NCI-H748 treated with DMSO at 0.1 percent for 48 hours (cell line): ENCODE data around the gene TAS1R3.
"Not testable (repeated sequence)": the region's sequence is repeated elsewhere in the genome, so short reads cannot be mapped to it uniquely, and the experiment has no call there.

Source experiments
- DNase-seq: peaks from one replicate; lab custom pipeline; 2025; lab: John Stamatoyannopoulos, UW

The TAS1R3 gene

DNA sequence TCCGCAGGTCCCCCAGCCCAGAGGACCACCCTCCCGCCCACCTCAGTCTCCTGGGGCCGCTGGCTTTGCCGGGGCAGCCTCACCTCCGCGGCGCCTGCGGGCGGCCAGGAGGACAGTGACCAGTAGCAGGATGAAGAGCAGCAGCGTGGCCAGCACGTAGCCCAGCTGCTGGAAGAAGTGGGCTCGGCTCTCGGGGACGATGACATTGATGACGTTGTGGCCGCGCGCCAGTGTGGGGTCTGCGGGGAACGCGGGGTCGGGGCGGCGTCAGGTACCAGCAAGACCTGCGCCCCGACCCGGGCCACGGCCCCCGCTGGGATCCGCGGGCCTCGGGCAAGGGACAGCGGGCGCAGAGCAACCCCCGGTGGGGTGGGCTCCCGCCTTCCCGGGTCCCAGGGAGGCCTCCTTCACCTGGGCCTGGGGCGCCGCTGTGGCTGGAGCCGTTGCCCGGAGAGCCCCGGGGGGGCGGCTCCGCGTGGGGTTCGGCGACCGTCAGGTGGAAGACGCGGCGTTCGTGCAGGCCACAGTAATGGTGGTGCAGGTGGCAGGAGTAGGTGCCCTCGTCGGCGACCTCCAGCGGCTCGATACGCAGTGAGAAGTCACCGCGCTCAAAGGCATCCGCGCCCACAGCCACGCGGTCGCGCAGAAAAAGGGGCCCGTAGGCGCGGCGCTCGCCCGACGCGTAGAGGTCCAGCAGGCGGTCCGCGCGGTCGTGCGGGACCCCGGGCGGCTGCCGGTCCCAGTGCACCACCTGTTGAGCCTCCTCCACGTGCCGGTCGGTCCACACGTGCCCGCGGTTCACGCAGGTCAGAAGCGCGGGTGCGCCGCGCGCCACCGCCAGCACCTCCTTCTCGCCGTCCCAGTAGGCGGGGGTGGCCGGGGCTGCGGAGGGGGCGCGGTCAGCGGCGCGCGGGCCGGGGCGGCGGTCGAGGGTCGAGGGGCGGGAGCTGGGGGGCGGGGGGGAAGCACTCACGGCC, 23.5 kb downstream of the TAS1R3 start:
- DNase-seq = no peak

DNA sequence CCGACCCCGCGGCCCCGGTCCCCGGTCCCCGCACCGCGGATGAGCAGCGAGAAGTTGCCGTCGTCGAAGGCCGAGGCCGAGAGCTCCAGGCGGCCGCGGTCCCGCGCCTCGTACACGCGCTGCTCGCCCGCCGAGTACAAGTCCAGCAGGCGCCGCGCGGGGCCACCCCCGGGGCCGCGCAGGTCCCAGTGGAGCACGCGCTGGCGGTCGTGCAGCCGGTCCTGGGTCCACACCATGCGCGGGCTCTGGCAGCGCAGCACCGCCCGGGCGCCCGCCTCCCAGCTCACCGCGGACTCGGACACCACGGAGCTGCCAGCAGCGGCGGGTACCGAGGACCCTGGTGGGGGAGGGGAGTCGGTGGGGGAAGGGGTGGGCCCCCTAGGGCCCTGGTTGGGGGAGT, 24.3 kb downstream of the TAS1R3 start:
- no peak for DNase-seq

DNA sequence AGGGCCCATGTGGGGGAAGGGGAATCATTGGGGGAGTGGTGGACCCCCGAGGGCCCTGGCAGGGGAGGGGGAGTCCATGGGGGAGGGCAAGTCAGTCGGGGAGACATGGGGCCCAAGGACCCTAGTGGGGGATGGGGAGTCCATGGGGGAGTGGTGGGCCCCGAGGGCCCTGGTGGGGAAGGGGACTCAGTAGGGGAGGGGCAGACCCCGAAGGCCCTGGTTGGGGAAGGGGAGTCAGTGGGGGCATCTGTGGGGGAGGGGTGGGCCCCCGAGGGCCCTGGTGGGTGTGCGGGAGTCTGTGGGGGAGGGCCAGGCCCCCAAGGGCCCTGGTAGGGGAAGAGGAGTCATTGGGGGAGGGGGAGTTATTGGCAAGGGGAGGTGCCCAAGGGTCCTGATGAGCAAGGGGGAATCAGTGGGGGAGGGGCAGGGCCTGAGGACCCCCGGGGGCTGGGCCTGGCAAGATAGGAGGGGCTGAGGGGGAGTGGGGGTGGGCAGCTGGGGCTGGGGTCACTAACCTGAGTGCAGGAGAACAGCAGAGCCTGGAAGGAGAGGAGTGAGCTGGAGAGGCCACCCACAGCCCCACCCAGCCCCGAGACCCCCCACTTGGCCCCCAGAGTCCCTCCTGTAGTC, 25.2 kb downstream of the TAS1R3 start:
- no peak for DNase-seq

DNA sequence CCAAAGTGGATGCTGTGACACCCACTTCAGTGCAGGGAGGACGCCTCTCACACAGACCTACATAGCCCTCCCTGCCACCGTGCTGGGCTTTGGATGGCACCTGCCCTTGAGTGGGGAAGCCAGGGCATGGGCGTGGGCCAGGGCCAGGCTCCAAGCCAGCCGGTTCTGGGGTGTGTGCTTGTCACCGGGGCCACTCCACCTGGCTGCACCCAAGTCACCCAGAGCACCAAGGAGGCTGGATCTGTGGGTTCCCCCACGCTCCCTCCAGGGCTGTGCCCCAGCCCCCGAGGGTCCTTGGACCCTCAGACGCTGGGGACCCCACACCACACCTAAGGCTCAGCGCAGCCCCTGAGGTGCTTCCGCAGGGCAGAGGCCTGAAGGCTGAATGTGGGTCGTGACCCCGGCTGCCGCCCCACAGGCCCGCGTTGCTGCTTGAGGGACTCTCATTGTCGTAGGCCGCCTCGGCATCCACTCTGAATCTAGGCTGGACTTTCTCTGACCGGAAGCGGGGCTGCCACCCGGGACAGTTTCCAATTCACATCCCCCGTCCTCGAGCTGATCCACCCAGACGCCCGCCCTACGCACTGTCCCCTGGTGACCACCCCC, 25.8 kb downstream of the TAS1R3 start:
- DNase-seq = no peak

DNA sequence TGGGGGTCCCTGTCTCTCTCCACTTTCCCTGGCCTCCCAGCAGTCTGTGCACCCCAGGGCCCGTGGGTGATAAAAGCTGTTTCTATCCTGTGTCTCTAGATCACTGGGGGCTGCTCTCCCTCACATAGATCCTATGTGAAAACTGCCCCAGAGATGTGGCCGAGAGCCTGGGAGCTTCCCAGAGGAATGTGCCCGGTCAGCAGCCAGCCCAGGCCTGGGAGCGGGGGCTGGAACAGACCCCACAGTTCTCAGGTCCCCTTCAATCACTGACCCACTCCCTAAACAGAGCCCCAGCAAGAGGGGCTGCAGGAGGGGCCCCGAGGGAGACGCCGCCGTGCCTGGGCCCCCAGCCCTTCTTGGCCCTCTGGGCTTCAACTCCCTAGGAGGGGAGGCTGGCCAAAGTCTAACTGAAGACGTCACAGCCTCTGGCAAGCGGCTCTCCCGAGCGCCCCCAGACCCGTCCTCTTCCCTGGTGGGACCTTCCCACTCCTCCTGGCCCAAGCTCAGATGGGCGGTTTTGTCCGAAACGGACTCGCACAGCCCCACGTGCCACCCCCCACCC, 26.9 kb downstream of the TAS1R3 start:
- no peak for DNase-seq

GRCh38 chr1:1358433-1359271, 27.6 kb downstream of the TAS1R3 start, which contains the start of gene MXRA8:
MXRA8 (minus strand) TSS chr1:1358555; CDS start chr1:1358504, 51 bp downstream.
- no peak for DNase-seq

DNA sequence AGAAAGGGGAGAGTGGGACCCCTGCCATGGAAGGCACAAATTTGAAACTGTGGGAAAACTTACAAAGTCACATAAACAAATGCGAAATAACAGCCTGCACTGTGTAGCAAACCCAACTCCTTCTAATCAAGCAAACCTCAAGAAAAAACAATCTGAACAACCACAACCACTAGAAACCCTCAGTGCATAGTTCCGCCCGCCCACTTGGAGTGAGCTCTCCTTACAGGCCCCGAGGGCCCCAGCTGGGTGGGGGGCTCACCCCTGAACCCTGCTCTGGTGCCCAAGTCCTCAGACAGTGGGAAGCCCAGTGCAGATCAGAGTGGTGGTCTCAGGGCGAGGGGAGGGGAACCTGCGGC, 28.2 kb downstream of the TAS1R3 start:
- DNase-seq = no peak

- no peak for DNase-seq
Observed at GRCh38 chr1:1359664-1360468, 28.8 kb downstream of the TAS1R3 start.

DNA sequence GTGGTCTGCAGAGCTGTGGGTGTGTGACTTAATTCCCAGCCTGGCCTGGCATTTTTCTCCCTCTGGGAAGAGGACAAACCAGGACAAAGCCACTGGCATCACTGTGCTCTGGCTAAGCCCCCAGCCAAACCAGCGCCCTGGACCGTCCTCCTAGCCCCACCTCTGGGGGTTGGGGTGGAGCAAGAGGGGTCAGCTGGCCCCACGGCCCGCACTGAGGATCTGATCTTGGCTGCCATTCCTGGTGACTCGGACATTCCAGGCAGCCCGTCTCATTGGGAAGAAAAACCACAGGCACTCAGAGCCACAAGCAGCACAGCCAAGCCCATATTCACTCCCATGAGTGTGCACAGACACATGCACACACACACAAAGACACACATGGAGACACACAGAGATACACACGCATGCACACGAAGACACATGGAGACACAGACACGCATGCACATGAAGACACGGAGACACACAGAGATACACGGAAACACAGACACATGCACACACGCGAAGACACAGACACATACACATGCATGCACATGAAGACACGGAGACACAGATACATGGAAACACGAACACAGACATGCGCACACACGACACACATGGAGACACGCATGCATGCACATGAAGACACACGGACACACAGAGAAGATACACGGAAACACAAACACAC, 29.6 kb downstream of the TAS1R3 start:
- DNase-seq = no peak

DNA sequence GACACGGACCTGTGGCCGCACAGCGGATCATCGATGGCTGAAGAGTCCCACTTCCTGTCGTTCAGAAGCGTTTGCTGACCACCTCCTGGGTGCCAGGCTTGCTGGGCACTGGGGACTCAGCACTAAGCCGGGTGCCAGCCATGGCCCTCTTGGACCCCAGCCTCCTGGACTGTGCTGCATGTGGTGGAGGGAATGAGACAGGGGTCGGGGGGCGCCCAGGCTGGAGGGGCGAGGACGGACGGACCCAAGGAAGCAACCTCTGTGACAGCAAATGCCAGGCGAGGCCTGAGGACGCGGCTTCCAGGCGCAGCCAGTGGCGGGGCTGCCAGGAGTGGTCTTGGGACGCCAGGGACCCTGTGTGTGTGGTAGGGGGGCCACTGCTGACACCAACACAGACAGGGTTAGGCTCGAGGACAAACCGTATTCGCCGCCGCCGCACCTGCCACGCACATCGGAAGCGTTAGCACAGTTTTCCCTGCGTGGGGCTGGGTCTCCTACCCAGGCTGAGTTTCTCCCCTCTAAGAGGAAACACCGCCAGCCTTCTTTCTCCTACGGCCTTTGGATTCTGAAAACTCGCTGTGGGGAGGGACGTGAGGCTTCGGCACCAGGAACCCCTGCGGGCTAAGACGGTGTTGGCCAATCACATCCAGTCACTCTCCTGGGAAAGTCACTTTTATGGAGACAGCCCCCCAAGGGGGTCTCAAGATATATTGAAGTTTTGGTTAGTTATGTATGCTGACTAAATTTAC, 30.3 kb downstream of the TAS1R3 start:
- no peak for DNase-seq

DNA sequence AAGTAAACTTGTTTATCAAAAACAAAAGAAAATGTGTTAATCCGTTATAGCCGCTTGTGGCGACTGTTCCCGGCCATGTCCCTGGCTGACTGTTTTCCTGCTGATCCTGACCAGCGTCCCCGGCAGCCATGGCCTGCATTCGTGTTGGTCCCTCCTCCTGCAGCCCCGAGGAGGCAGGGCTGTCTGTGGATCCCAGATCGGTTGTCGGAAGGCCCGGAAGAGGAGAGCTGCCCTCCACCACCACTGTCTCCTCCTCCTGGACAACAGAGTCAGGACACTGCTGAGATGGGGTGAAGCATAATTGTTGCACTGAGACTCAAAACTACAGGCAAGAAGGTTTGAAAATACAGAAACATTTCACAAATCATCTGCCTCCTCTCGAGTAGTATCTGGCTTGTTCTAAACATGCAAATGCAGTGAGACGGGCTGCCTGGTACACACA, 30.9 kb downstream of the TAS1R3 start:
- DNase-seq = no peak

- no peak for DNase-seq
Observed at GRCh38 chr1:1364266-1364665, 33.2 kb downstream of the TAS1R3 start.

DNA sequence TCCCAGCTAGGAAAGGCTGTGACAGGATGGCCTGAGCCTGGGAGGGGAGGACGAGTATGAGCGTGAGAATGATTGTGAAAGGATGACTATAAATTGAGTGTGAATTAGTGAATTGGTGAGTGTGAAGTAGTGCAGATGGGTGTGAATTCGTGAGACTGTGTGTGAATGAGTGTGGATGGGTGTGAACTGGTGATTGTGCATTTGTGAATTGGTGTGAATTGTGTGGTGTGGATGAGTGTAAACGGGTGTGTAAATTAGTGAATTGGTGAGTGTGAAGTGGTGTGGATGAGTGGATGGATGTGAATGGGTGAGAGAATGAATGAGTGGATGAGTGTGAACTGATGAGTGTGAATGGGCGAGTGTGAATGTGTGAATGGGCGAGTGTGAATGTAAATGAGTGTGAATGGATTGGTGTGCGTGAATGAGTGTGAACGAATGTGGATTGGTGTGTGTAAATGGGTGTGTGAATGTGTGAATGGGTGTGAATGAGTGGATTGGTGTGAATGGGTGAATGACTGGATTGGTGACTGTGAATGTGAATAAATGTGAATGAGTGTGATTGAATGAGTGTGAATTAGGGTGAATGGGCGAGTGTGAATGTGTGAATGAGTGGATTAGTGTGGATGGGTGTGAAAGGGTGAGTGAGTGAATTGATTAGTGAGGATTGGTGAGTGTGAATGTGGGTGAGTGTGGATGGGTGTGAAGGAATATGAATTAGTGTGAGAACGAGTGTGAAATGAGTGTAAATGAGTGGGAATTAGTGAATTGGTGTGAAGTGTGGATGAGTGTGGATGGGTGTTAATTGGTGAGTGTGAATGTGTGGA, 35.0 kb downstream of the TAS1R3 start:
- no peak for DNase-seq

DNA sequence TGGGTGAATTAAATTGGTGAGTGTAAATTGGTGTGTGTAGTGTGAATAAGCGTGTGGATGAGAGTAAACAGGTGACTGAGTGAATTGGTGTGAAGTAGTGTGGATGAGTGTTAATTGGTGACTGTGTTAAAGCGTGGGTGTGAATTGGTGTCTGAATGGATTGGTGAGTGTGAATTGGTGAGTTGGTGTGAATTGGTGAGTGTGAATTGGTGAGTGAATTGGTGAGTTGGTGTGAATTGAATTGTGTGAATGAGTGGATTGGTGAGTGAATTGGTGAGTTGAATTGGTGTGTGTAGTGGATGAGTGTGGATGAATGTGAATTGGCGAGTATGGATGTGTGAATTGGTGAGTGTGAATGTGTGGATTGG, 35.6 kb downstream of the TAS1R3 start:
- no peak for DNase-seq

- no peak for DNase-seq
Observed at GRCh38 chr1:1367315-1367714, 36.2 kb downstream of the TAS1R3 start.

DNA sequence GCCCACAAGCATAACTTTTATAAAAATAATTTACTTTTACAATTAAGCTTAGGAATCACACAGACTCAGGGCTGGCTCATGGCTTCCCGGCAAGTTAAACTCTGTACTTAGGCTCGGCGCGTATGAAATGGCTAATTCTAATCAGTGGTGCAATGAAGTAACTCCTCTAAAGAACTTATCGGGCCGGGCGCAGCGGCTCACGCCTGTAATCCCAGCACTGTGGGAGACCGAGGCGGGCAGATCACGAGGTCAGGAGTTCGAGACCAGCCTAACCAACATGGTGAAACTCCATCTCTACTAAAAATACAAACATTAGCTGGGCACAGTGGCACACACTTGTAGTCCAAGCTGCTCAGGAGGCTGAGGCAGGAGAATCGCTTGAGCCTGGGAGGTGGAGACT, 39.0 kb downstream of the TAS1R3 start:
- DNase-seq = not testable (repeated sequence)

DNA sequence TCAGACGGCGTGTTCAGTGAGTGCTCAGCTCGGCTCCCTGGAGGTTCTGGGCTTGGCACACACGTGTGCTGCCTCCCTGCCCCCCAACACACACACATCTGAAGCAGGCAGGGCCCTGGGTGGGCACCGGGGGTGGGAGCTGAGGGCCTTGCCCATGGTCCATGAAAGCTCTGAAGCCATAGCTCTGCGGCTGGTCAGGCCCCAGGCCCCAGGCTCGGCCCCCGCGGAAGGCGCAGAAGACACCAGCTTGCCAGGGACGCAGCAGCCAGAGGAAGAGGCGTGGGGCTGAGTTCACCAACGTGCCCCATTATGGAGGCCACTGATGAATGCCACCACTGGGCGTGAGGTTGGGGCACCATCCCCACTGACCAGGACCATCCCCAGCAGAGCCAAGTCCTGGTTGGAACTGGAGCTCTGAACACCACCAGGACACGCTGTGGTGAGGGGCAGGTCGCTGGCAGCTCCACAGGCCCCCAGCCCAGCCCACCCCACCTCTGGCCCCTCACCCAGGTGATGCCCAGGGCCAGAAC, 39.8 kb downstream of the TAS1R3 start:
- DNase-seq = no peak

GRCh38 chr1:1371364-1371745, 40.3 kb downstream of the TAS1R3 start:
- no peak for DNase-seq
